ENCODE measurements around the gene SMARCD3. TPM values are rescaled to one million over a fixed set of nuclear protein-coding genes. Genes with fewer than 3 reads are reported as not detected.

Gene SMARCD3
- total RNA-seq, 2 experiments from 2014 or later: 1.5 to 1.9 TPM

DNA sequence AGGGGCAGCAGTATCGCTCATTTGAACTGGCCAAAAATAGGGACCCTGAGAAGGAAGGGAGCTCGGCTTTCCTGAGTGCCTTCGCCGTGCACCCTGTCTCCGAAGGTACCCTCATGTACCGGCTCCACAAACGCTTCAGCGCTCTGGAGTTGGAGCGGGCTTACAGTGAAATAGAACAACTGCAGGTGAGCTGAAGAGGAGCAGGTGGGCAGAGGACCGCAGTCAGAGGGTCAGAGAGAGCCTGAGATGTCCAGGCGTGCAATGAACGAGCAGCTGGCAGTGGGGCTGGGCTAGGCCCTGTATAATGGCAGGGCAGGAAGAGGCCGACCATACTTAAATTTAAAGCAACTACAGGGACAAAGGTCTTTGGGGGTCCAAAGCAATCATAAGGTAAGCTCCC, 12.1 kb downstream of the SMARCD3 start:
- POLR2A ChIA-PET: interaction anchor here (2.0 kb wide), 1 partner anchor 9 kb away, joined by 14 read pairs; the partner anchor contains the start of gene ABCF2
- TF ChIP-seq, protein P1, sequence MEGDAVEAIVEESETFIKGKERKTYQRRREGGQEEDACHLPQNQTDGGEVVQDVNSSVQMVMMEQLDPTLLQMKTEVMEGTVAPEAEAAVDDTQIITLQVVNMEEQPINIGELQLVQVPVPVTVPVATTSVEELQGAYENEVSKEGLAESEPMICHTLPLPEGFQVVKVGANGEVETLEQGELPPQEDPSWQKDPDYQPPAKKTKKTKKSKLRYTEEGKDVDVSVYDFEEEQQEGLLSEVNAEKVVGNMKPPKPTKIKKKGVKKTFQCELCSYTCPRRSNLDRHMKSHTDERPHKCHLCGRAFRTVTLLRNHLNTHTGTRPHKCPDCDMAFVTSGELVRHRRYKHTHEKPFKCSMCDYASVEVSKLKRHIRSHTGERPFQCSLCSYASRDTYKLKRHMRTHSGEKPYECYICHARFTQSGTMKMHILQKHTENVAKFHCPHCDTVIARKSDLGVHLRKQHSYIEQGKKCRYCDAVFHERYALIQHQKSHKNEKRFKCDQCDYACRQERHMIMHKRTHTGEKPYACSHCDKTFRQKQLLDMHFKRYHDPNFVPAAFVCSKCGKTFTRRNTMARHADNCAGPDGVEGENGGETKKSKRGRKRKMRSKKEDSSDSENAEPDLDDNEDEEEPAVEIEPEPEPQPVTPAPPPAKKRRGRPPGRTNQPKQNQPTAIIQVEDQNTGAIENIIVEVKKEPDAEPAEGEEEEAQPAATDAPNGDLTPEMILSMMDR (conservative IDR thresholded peaks at IDR 0.05; ENCODE audit: low read length): no peak
- no peak for TF ChIP-seq EZH2phosphoT487 (IDR thresholded peaks at IDR 0.05; ENCODE audit: borderline replicate concordance, low read depth, low read length)
- H3K79me2 ChIP-seq (ENCODE audit: insufficient read depth, low read depth, low read length): peaks cover 14% of the 10 kb centered on the region; the same call in 1 of the 2 replicates

DNA sequence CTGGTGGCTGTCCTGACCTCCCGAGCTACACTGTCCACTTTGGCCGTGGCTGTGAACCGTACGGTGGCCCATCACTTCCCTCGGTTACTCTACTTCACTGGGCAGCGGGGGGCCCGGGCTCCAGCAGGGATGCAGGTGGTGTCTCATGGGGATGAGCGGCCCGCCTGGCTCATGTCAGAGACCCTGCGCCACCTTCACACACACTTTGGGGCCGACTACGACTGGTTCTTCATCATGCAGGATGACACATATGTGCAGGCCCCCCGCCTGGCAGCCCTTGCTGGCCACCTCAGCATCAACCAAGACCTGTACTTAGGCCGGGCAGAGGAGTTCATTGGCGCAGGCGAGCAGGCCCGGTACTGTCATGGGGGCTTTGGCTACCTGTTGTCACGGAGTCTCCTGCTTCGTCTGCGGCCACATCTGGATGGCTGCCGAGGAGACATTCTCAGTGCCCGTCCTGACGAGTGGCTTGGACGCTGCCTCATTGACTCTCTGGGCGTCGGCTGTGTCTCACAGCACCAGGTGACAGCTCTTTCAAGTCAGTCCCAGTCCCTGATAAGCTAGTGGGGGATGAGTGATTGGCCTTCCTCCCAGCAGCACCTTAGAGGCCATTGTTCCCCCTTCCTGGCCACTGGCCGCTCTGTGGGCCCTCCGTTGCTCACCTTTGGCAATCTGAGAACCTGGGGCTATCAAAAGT, 13.3 kb downstream of the SMARCD3 start:
- Histone ChIP-seq H3K9me3 (ENCODE audit: low read length) (no peaks in the 10 kb centered on the region), H3K9me2 (ENCODE audit: insufficient read depth, low read length) (no peaks in the 10 kb centered on the region), H3K27ac (ENCODE audit: low read depth, low read length, poor library complexity, severe bottlenecking) (no peak overlapping the region), H3K36me3 (ENCODE audit: insufficient read depth, low read length) (peaks cover 23% of the 10 kb centered on the region; the same call in 1 of the 2 replicates), H3K4me2 (ENCODE audit: low read length) (no peak overlapping the region), H3K79me2 (ENCODE audit: insufficient read depth, low read depth, low read length) (peaks cover 14% of the 10 kb centered on the region; the same call in 1 of the 2 replicates), H4K20me1 (ENCODE audit: insufficient read depth, low read length) (no peaks in the 10 kb centered on the region; the same call in 1 of the 2 replicates), H3K4me3 (ENCODE audit: low read depth, low read length, poor library complexity, severe bottlenecking) (no peak overlapping the region), H3K4me1 (ENCODE audit: insufficient read depth, low read length, poor library complexity, severe bottlenecking) (peaks cover 33% of the 10 kb centered on the region), H2AFZ (ENCODE audit: low read length) (no peak overlapping the region)
- CTCF ChIA-PET (ENCODE audit: unreplicated experiment): no interaction called here
- POLR2A ChIA-PET: no interaction called here
- DNase-seq (ENCODE audit: low spot score): no peak
- intact Hi-C loops (cut with micrococcal nuclease; ENCODE audit: unreplicated experiment): loop anchor here (10.0 kb wide), 1 partner anchor 1610 kb away; no protein-coding TSS in a partner anchor
- no TSS peak for BruUV-seq (replicated peaks)
- TF ChIP-seq, protein P1 (conservative IDR thresholded peaks at IDR 0.05; ENCODE audit: low read length): no peak
- TF ChIP-seq EZH2phosphoT487 (IDR thresholded peaks at IDR 0.05; ENCODE audit: borderline replicate concordance, low read depth, low read length): no peak

More for the DNA sequence above, 12.1 kb downstream of the SMARCD3 start:
- no TSS peak for BruUV-seq (replicated peaks)
- H3K4me3 ChIP-seq (ENCODE audit: low read depth, low read length, poor library complexity, severe bottlenecking): no peak overlapping the region
- H3K27ac ChIP-seq (ENCODE audit: low read depth, low read length, poor library complexity, severe bottlenecking): no peak overlapping the region
- H2AFZ ChIP-seq (ENCODE audit: low read length): no peak overlapping the region
- H3K36me3 ChIP-seq (ENCODE audit: insufficient read depth, low read length): peaks cover 23% of the 10 kb centered on the region; the same call in 1 of the 2 replicates
- intact Hi-C loops (cut with micrococcal nuclease; ENCODE audit: unreplicated experiment): loop anchor here (10.0 kb wide), 1 partner anchor 1612 kb away; no protein-coding TSS in a partner anchor
- no peaks in the 10 kb centered on the region; the same call in 1 of the 2 replicates for H4K20me1 ChIP-seq (ENCODE audit: insufficient read depth, low read length)
- H3K9me3 ChIP-seq (ENCODE audit: low read length): no peaks in the 10 kb centered on the region
- CTCF ChIA-PET (ENCODE audit: unreplicated experiment): interaction anchor here (1.2 kb wide), 1 partner anchor 9 kb away, joined by 6 read pairs; no protein-coding TSS in a partner anchor
- H3K4me1 ChIP-seq (ENCODE audit: insufficient read depth, low read length, poor library complexity, severe bottlenecking): peaks cover 29% of the 10 kb centered on the region
- DNase-seq (ENCODE audit: low spot score): no peak
- H3K9me2 ChIP-seq (ENCODE audit: insufficient read depth, low read length): no peaks in the 10 kb centered on the region
- H3K4me2 ChIP-seq (ENCODE audit: low read length): no peak overlapping the region
